Pancreas (tissue), 10 donors: ENCODE data around the gene WASL. TPM values are rescaled to one million over a fixed set of nuclear protein-coding genes. Genes with fewer than 3 reads are reported as not detected.

Experiments used
- ATAC-seq, 4 donors: fragments of 200-7000 bp; cut with Tn5 transposase; one replicate each; pipeline versions ENCODE4 v1.8.0 to v1.9.1; 2020; ENCODE audit warnings: mild to moderate bottlenecking in 4 of 4, moderate library complexity in 4 of 4
- DNase-seq, 6 donors: peaks; one replicate each; pipeline ENCODE4 v3.0.0-alpha.2; 2020
- FAIRE-seq: peaks from 2 replicates; lab custom pipeline; 2012; peaks lifted over from hg19 to GRCh38; lab: Jason Lieb, UNC
- H3K27ac ChIP-seq, 4 donors: fragments of 200-600 bp; sonication (generic); 1 replicate in 3 of 4; 2 replicates in 1 of 4; pipeline versions ENCODE4 v1.5.0 to v1.8.0; 2020
- H3K27me3 ChIP-seq, 4 donors: fragments of 200-600 bp; one replicate each; pipeline ENCODE4 v1.8.0; 2021
- H3K36me3 ChIP-seq, 3 donors: fragments of 200-600 bp; sonication (generic) in 1 of 3; one replicate each; pipeline versions ENCODE4 v1.5.0 to v1.8.0; 2020 to 2021
- H3K4me1 ChIP-seq, 3 donors: fragments of 200-600 bp; one replicate each; pipeline ENCODE4 v1.8.0; 2021
- H3K4me3 ChIP-seq, 4 donors: fragments of 200-600 bp; sonication (generic) in 2 of 4; one replicate each; pipeline versions ENCODE4 v1.5.0 to v1.8.0; 2020 to 2021
- H3K9me3 ChIP-seq, 4 donors: fragments of 200-600 bp; one replicate each; pipeline ENCODE4 v1.8.0; 2021
- CTCF ChIP-seq, 4 donors: fragments of 200-600 bp; sonication (generic) in 3 of 4; IDR thresholded peaks; one replicate each; pipeline versions ENCODE4 v1.5.0 to v1.8.0; 2021; ENCODE audit warnings: antibody characterized with exemption in 4 of 4
- WGBS, 2 donors: extraction: QIAGEN DNeasy Blood & Tissue Kit; methylation state at CpG; one replicate each; pipeline ENCODE4 v1.1.7; 2013; 5-methylcytosine and 5-hydroxymethylcytosine counted together
- intact Hi-C, 3 donors: fragments of 100-400 bp; cut with DNase I; formaldehyde crosslinking; loops; one replicate each; pipeline versions ENCODE4 v1.11.1 to v1.14.2; 2022
- polyA plus RNA-seq, 2 donors: library from polyadenylated mRNA; stranded (reverse); fragments of 200-250 nt; gene quantifications; one replicate each; pipeline ENCODE4 v1.2.3, GENCODE V29; 2013
- total RNA-seq, 6 donors: library from RNA; stranded (reverse); fragmentation: NEBNext Ultra II Directional in 4 of 6; extraction: Animal tissue kit (Norgen Biotek cat#: 25700) in 4 of 6; gene quantifications; one replicate each; pipeline versions ENCODE4 v1.2.1 to v1.2.4, GENCODE V29; 2021 to 2023
- donor health status: healthy with polysubstance abuse.
- donor health status: DM: no; HTN: no; CAD: no; lungs with moderate emphysema.
- donor health status: DM: no; HTN: no; CAD: no.
- donor health status: control.
- donor health status: control.
- donor health status: Bipolar disorder and iron deficiency.
- donor health status: DM: yes; HTN: yes; CAD: no.
- donor health status: DM: no; HTN: no; CAD: no.
- donor health status: DM: no; HTN: no; CAD: no.
- donor health status: DM: yes; HTN: yes; CAD: no.

WASL gene
- total and polyA plus RNA-seq, 8 donors = 8.2 to 27.3 (median 16.0) TPM

- Histone ChIP-seq H3K36me3 (no peaks in the 10 kb centered on the region), H3K4me1 (peaks cover 0 to 31% (median 9%) of the 10 kb centered on the region in 3 donors), H3K27ac (no peak overlapping the region), H3K9me3 (no peaks in the 10 kb centered on the region), H3K4me3 (no peak overlapping the region), H3K27me3 (no peaks in the 10 kb centered on the region)
- WGBS, 2 donors = 31 to 37% methylated on average over 1 of the region's 1 CpG
- FAIRE-seq (no peak), DNase-seq (no peak), ATAC-seq (no peak)
- intact Hi-C loops = no loop called here
- no peak for TF ChIP-seq CTCF (IDR thresholded peaks at IDR 0.05)
Observed at GRCh38 chr7:123712619-123713018, 36.2 kb downstream of the WASL start.

GRCh38 chr7:123711832-123712293, 36.9 kb downstream of the WASL start:
- no peaks in the 10 kb centered on the region for H3K9me3 ChIP-seq
- peaks cover 0 to 31% (median 9%) of the 10 kb centered on the region in 3 donors for H3K4me1 ChIP-seq
- H3K36me3 ChIP-seq = no peaks in the 10 kb centered on the region
- H3K4me3 ChIP-seq = no peak overlapping the region
- ATAC-seq = peak in 1 of 4 donors; percentile 23
- no peak for DNase-seq
- no peaks in the 10 kb centered on the region for H3K27me3 ChIP-seq
- no peak overlapping the region for H3K27ac ChIP-seq
- no peak for FAIRE-seq
- TF ChIP-seq CTCF (IDR thresholded peaks at IDR 0.05) = no peak
- intact Hi-C loops = no loop called here

- H3K9me3 ChIP-seq = no peaks in the 10 kb centered on the region
- FAIRE-seq = no peak
- DNase-seq = no peak
- no peak for ATAC-seq
- intact Hi-C loops = no loop called here
- peaks cover 0 to 4% (median 0%) of the 10 kb centered on the region in 3 donors for H3K36me3 ChIP-seq
- WGBS, 2 donors = 29 to 34% methylated on average over 2 of the region's 2 CpGs
- H3K27me3 ChIP-seq = no peaks in the 10 kb centered on the region
- no peak for TF ChIP-seq CTCF (IDR thresholded peaks at IDR 0.05)
- no peak overlapping the region for H3K4me3 ChIP-seq
- no peak overlapping the region for H3K27ac ChIP-seq
- peaks cover 0 to 31% (median 9%) of the 10 kb centered on the region in 3 donors for H3K4me1 ChIP-seq
Observed at GRCh38 chr7:123710683-123711082, 38.1 kb downstream of the WASL start.

- Histone ChIP-seq H3K27me3 (no peaks in the 10 kb centered on the region), H3K4me1 (peaks cover 0 to 27% (median 9%) of the 10 kb centered on the region in 3 donors), H3K9me3 (no peaks in the 10 kb centered on the region), H3K4me3 (no peak overlapping the region), H3K27ac (no peak overlapping the region), H3K36me3 (peaks cover 0 to 4% (median 4%) of the 10 kb centered on the region in 3 donors)
- intact Hi-C loops = no loop called here
- 52 to 64% methylated on average over 2 of the region's 2 CpGs for WGBS, 2 donors
- TF ChIP-seq CTCF (IDR thresholded peaks at IDR 0.05) = no peak
- no peak for DNase-seq
- ATAC-seq = peak in 1 of 4 donors; percentile 14
- no peak for FAIRE-seq
Observed at GRCh38 chr7:123709525-123709924, 39.3 kb downstream of the WASL start.

- intact Hi-C loops = no loop called here
- WGBS, 2 donors = 70 to 71% methylated on average over 1 of the region's 1 CpG
- H3K9me3 ChIP-seq = no peaks in the 10 kb centered on the region
- H3K27me3 ChIP-seq = no peaks in the 10 kb centered on the region
- no peak for TF ChIP-seq CTCF (IDR thresholded peaks at IDR 0.05)
- ATAC-seq (no peak), FAIRE-seq (no peak), DNase-seq (no peak)
- peaks cover 0 to 15% (median 5%) of the 10 kb centered on the region in 3 donors for H3K4me1 ChIP-seq
- H3K36me3 ChIP-seq = peaks cover 0 to 15% (median 4%) of the 10 kb centered on the region in 3 donors
- no peak overlapping the region for H3K27ac ChIP-seq
- no peak overlapping the region for H3K4me3 ChIP-seq
Observed at GRCh38 chr7:123705211-123705901, 43.4 kb downstream of the WASL start.
